Thoracic aorta (tissue), 2 donors: Measurements from ENCODE around the gene IGLON5. TPM values are rescaled to one million over a fixed set of nuclear protein-coding genes. Genes with fewer than 3 reads are reported as not detected.

ENCODE experiments used
- ATAC-seq: fragments of 150-250 bp; one replicate; pipeline ENCODE4 v1.8.0; 2017; ENCODE audit warnings: low read depth; ENCODE audit not compliant: insufficient number of reproducible peaks, low FRiP score
- DNase-seq: peaks from one replicate; pipeline ENCODE4 v3.0.0-alpha.2; 2020; ENCODE audit warnings: low spot score
- H3K27ac ChIP-seq, 2 donors: fragments of 200-600 bp; sonication (generic); 1 replicate in 1 of 2; 2 replicates in 1 of 2; pipeline ENCODE4 v1.5.1; 2016; ENCODE audit warnings: mild to moderate bottlenecking in 2 of 2, moderate library complexity in 2 of 2
- H3K27me3 ChIP-seq: fragments of 200-600 bp; sonication (generic); replicated peaks from 2 replicates; pipeline ENCODE4 v1.6.0; 2016; ENCODE audit warnings: mild to moderate bottlenecking; ENCODE audit not compliant: insufficient read depth
- H3K36me3 ChIP-seq: fragments of 200-600 bp; sonication (generic); one replicate; pipeline ENCODE4 v1.5.1; 2016
- H3K4me1 ChIP-seq, 2 donors: fragments of 200-600 bp; sonication (generic); 1 replicate in 1 of 2; 2 replicates in 1 of 2; pipeline versions ENCODE4 v1.5.1 to v1.6.0; 2016; ENCODE audit warnings: low read depth in 2 of 2, mild to moderate bottlenecking in 1 of 2; ENCODE audit not compliant: control insufficient read depth in 1 of 2
- H3K4me3 ChIP-seq: fragments of 200-600 bp; sonication (generic); 2 replicates; pipeline ENCODE4 v1.5.1; 2016; ENCODE audit warnings: mild to moderate bottlenecking
- H3K9me3 ChIP-seq: fragments of 200-600 bp; sonication (generic); 2 replicates; pipeline ENCODE4 v1.5.1; 2016
- CTCF ChIP-seq: fragments of 200-600 bp; sonication (generic); IDR thresholded peaks from one replicate; pipeline ENCODE4 v1.5.1; 2019; ENCODE audit warnings: antibody characterized with exemption
- total RNA-seq, 2 donors: library from RNA; depleted of rRNA; stranded (reverse); fragments of >200 nt; gene quantifications; one replicate each; pipeline versions ENCODE4 v1.1.0 to v1.2.3, GENCODE V29; 2016

Gene IGLON5
- total RNA-seq, 2 donors from 2014 or later, result 1.6 TPM; not detected in 1

GRCh38 chr19:51370230-51370629 lies 58.8 kb downstream of the IGLON5 start:
- no peak for TF ChIP-seq CTCF

GRCh38 chr19:51371186-51371690 lies 59.8 kb downstream of the IGLON5 start:
- Histone ChIP-seq H3K4me1 (peaks cover 0 to 6% of the 10 kb centered on the region in 2 donors), H3K4me3 (no peak overlapping the region), H3K27me3 (no peaks in the 10 kb centered on the region), H3K36me3 (no peaks in the 10 kb centered on the region), H3K27ac (no peak overlapping the region), H3K9me3 (no peaks in the 10 kb centered on the region)
- no peak for TF ChIP-seq CTCF
- ATAC-seq (no peak), DNase-seq (no peak)

More at GRCh38 chr19:51370230-51370629, 58.8 kb downstream of the IGLON5 start:
- DNase-seq (no peak), ATAC-seq (no peak)
- Histone ChIP-seq H3K36me3 (no peaks in the 10 kb centered on the region), H3K4me3 (no peak overlapping the region), H3K27me3 (no peaks in the 10 kb centered on the region), H3K4me1 (peaks cover 4 to 12% of the 10 kb centered on the region in 2 donors), H3K9me3 (no peaks in the 10 kb centered on the region), H3K27ac (no peak overlapping the region)

- Histone ChIP-seq H3K27ac (no peak overlapping the region), H3K9me3 (no peaks in the 10 kb centered on the region), H3K36me3 (no peaks in the 10 kb centered on the region), H3K4me3 (no peak overlapping the region), H3K27me3 (no peaks in the 10 kb centered on the region), H3K4me1 (peaks cover 0 to 6% of the 10 kb centered on the region in 2 donors)
- no peak for TF ChIP-seq CTCF
- DNase-seq, result no peak
- ATAC-seq, result no peak
Measured at GRCh38 chr19:51372021-51372648, 60.7 kb downstream of the IGLON5 start.

- ATAC-seq (no peak), DNase-seq (no peak)
- H3K36me3 ChIP-seq, result no peaks in the 10 kb centered on the region
- H3K27me3 ChIP-seq, result no peaks in the 10 kb centered on the region
- H3K27ac ChIP-seq, result no peak within 1 kb of the TSS
- no peak for TF ChIP-seq CTCF
- H3K9me3 ChIP-seq, result no peaks in the 10 kb centered on the region
- H3K4me3 ChIP-seq, result no peak within 1 kb of the TSS
- peaks cover 0 to 6% of the 10 kb centered on the region in 2 donors for H3K4me1 ChIP-seq
Measured at GRCh38 chr19:51372649-51373504, 61.4 kb downstream of the IGLON5 start, which contains the start of gene NKG7. Gene NKG7, minus strand, starts transcription at chr19:51372654. Its CDS starts 119 bp downstream, at chr19:51372535.
